OCI-LY1 (cell line): ENCODE measurements around the gene DPH1.

Experiments
- CTCF ChIP-seq: fragments of 200-600 bp; sonication (generic), shearing (Covaris generic); IDR thresholded peaks from 2 replicates; pipeline ENCODE4 v1.5.1; 2017; ENCODE audit warnings: mild to moderate bottlenecking, antibody characterized with exemption, low read length, moderate library complexity, mixed read lengths
- EZH2 ChIP-seq: fragments of 200-600 bp; sonication (generic), shearing (Covaris generic); IDR thresholded peaks from 2 replicates; pipeline ENCODE4 v1.8.0; 2017; ENCODE audit warnings: borderline replicate concordance, mixed run types, mild to moderate bottlenecking, antibody characterized with exemption, low read length, moderate library complexity, mixed read lengths

- TF ChIP-seq CTCF (no peak), EZH2 (no peak)
Measured at GRCh38 chr17:2012499-2012898, 17.5 kb upstream of the DPH1 start.
